Activated CD4-positive, CD25-positive, alpha-beta regulatory T cell treated with anti-CD3 and anti-CD28 coated beads, Interleukin-2, amount 50 U/mL, for 16 hours (primary cell): ENCODE data around the gene CHRNA4.
"Not testable (repeated sequence)": the region's sequence is repeated elsewhere in the genome, so short reads cannot be mapped to it uniquely, and the experiment has no call there.

Experiments used
- DNase-seq: peaks from one replicate; pipeline ENCODE4 v3.0.0-alpha.2; 2020; ENCODE audit warnings: low read depth, low spot score

Gene CHRNA4

GRCh38 chr20:63397946-63398450, 36.8 kb upstream of the CHRNA4 start:
- no peak for DNase-seq

- DNase-seq, result no peak
Measured at GRCh38 chr20:63397155-63397843, 36.1 kb upstream of the CHRNA4 start.

GRCh38 chr20:63396300-63396699, 35.2 kb upstream of the CHRNA4 start:
- DNase-seq, result no peak

GRCh38 chr20:63395723-63396122, 34.6 kb upstream of the CHRNA4 start:
- no peak for DNase-seq

- DNase-seq, result no peak
Measured at GRCh38 chr20:63394920-63395455, 33.8 kb upstream of the CHRNA4 start.

GRCh38 chr20:63394069-63394919, 33.1 kb upstream of the CHRNA4 start:
- no peak for DNase-seq

- no peak for DNase-seq
Measured at GRCh38 chr20:63393566-63393965, 32.4 kb upstream of the CHRNA4 start.

- DNase-seq, result no peak
Measured at GRCh38 chr20:63392465-63393365, 31.6 kb upstream of the CHRNA4 start.

- no peak for DNase-seq
Measured at GRCh38 chr20:63387917-63388316, 26.8 kb upstream of the CHRNA4 start.

- DNase-seq, result no peak
Measured at GRCh38 chr20:63387393-63387792, 26.2 kb upstream of the CHRNA4 start.

- DNase-seq, result no peak
Measured at GRCh38 chr20:63386491-63386890, 25.3 kb upstream of the CHRNA4 start.

GRCh38 chr20:63385819-63386218, 24.7 kb upstream of the CHRNA4 start:
- DNase-seq, result no peak

GRCh38 chr20:63384336-63384735, 23.2 kb upstream of the CHRNA4 start:
- DNase-seq, result no peak

- no peak for DNase-seq
Measured at GRCh38 chr20:63383556-63383955, 22.4 kb upstream of the CHRNA4 start.

GRCh38 chr20:63382551-63383300, 21.6 kb upstream of the CHRNA4 start:
- no peak for DNase-seq

GRCh38 chr20:63381781-63382431, 20.8 kb upstream of the CHRNA4 start:
- DNase-seq, result no peak

GRCh38 chr20:63380346-63380870, 19.3 kb upstream of the CHRNA4 start:
- no peak for DNase-seq

- DNase-seq, result not testable (repeated sequence)
Measured at GRCh38 chr20:63379872-63380271, 18.7 kb upstream of the CHRNA4 start.

- DNase-seq, result no peak
Measured at GRCh38 chr20:63379296-63379695, 18.1 kb upstream of the CHRNA4 start.

- no peak for DNase-seq
Measured at GRCh38 chr20:63378626-63379025, 17.5 kb upstream of the CHRNA4 start.
